GM18909 (cell line): Measurements from ENCODE around the gene CDHR5.
"Not testable (repeated sequence)": the region's sequence is repeated elsewhere in the genome, so short reads cannot be mapped to it uniquely, and the experiment has no call there.

Experiments
- ATAC-seq: cut with Tn5 transposase; IDR thresholded peaks from one replicate; pipeline ENCODE4 v1.9.1; 2021; ENCODE audit warnings: mild to moderate bottlenecking; ENCODE audit not compliant: unreplicated experiment, poor library complexity

CDHR5 gene, protein sequence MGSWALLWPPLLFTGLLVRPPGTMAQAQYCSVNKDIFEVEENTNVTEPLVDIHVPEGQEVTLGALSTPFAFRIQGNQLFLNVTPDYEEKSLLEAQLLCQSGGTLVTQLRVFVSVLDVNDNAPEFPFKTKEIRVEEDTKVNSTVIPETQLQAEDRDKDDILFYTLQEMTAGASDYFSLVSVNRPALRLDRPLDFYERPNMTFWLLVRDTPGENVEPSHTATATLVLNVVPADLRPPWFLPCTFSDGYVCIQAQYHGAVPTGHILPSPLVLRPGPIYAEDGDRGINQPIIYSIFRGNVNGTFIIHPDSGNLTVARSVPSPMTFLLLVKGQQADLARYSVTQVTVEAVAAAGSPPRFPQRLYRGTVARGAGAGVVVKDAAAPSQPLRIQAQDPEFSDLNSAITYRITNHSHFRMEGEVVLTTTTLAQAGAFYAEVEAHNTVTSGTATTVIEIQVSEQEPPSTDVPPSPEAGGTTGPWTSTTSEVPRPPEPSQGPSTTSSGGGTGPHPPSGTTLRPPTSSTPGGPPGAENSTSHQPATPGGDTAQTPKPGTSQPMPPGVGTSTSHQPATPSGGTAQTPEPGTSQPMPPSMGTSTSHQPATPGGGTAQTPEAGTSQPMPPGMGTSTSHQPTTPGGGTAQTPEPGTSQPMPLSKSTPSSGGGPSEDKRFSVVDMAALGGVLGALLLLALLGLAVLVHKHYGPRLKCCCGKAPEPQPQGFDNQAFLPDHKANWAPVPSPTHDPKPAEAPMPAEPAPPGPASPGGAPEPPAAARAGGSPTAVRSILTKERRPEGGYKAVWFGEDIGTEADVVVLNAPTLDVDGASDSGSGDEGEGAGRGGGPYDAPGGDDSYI

GRCh38 chr11:624705-625635, at the start of gene CDHR5:
Gene CDHR5 (minus strand): TSS chr11:624955. CDS start chr11:624902, 53 bp downstream.
- no peak for ATAC-seq

DNA sequence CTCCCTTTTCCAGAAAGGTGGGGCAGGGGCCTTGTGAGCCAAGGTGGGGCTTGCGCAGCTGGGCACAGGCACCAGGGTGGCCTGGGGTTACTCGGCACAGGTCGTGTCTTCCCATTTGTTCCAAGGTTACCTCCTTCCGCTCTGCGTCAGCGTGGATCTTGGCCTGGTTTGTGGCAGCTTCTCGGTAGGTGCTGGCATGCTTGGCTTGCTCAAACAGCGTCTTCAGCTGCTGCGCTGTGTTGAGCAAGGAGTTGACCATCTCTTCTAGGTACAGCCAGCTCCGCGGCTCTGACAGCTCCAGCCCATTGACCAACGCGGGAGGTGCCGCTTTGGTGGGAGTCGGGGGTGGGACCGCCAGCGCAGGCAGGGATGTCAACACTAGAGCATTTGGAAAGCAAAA, 49.7 kb upstream of the CDHR5 start:
- no peak for ATAC-seq

DNA sequence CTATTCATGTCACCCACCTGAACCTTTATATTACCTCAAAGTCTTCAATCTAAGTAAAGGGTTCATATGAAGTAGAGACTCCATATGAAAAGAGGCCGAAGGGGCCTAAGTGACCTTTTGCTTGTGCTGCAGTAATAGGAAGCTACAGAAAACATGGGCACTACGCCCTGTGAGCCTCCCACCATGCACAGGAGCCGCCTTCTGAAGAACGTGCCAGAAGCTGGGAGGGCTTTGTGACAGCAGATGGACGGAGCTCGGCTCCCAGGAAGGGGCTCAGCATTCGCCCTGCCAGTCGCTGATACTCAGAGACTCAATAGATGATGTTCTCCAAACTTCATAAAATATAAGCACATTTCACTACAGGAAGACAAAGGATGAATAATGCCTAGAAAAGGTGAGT, 49.1 kb upstream of the CDHR5 start:
- ATAC-seq: no peak

GRCh38 chr11:665704-666281, 41.0 kb upstream of the CDHR5 start:
- ATAC-seq: no peak

GRCh38 chr11:665062-665703, 40.4 kb upstream of the CDHR5 start:
- ATAC-seq: no peak

- no peak for ATAC-seq
Observed at GRCh38 chr11:662689-663274, 38.0 kb upstream of the CDHR5 start.

- ATAC-seq: no peak
Observed at GRCh38 chr11:660681-661444, 36.1 kb upstream of the CDHR5 start.

- no peak for ATAC-seq
Observed at GRCh38 chr11:660281-660680, 35.5 kb upstream of the CDHR5 start.

- ATAC-seq: no peak
Observed at GRCh38 chr11:659532-660085, 34.9 kb upstream of the CDHR5 start.

- no peak for ATAC-seq
Observed at GRCh38 chr11:657691-658126, 33.0 kb upstream of the CDHR5 start.

GRCh38 chr11:656866-657265, 32.1 kb upstream of the CDHR5 start:
- ATAC-seq: no peak

GRCh38 chr11:656426-656825, 31.7 kb upstream of the CDHR5 start:
- ATAC-seq: no peak

- no peak for ATAC-seq
Observed at GRCh38 chr11:655036-655726, 30.4 kb upstream of the CDHR5 start.

DNA sequence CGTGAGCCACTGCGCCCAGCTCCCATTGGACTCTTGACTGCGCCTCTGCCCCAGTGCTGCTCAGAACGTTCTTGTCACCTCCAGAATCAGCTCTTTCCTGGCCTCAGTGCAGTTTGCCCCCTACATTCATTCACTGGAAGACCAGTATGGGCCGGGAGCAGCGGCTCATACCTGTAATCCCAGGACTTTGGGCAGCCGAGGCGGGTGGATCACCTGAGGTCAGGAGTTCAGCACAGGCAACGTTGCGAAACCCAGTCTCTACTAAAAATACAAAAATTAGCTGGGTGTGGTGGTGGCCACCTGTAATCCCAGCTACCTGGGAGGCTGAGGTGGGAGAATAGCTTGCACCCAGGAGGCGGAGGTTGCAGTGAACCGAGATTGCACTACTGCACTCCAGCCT, 29.7 kb upstream of the CDHR5 start:
- not testable (repeated sequence) for ATAC-seq

GRCh38 chr11:653837-654236, 29.1 kb upstream of the CDHR5 start:
- no peak for ATAC-seq

DNA sequence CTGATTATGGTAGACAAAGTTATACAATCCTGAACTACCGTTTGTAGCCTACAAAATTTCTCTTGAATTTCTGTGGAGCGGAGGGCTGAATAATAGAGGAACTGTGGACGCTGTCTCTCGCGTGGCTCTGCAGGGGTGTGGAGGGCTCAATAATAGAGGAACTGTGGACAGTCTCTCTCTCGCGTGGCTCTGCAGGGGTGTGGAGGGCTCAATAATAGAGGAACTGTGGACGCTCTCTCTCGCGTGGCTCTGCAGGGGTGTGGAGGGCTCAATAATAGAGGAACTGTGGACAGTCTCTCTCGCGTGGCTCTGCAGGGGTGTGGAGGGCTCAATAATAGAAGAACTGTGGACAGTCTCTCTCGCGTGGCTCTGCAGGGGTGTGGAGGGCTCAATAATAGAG, 28.4 kb upstream of the CDHR5 start:
- not testable (repeated sequence) for ATAC-seq

GRCh38 chr11:650482-650881, 25.7 kb upstream of the CDHR5 start:
- ATAC-seq: no peak
